GM19395 (cell line): ENCODE data around the gene PXDN.
"Not testable (repeated sequence)": the region's sequence is repeated elsewhere in the genome, so short reads cannot be mapped to it uniquely, and the experiment has no call there.

Source experiments
- ATAC-seq: cut with Tn5 transposase; IDR thresholded peaks from one replicate; pipeline ENCODE4 v1.9.1; 2021; ENCODE audit warnings: mild to moderate bottlenecking, moderate library complexity; ENCODE audit not compliant: unreplicated experiment

Gene PXDN

DNA sequence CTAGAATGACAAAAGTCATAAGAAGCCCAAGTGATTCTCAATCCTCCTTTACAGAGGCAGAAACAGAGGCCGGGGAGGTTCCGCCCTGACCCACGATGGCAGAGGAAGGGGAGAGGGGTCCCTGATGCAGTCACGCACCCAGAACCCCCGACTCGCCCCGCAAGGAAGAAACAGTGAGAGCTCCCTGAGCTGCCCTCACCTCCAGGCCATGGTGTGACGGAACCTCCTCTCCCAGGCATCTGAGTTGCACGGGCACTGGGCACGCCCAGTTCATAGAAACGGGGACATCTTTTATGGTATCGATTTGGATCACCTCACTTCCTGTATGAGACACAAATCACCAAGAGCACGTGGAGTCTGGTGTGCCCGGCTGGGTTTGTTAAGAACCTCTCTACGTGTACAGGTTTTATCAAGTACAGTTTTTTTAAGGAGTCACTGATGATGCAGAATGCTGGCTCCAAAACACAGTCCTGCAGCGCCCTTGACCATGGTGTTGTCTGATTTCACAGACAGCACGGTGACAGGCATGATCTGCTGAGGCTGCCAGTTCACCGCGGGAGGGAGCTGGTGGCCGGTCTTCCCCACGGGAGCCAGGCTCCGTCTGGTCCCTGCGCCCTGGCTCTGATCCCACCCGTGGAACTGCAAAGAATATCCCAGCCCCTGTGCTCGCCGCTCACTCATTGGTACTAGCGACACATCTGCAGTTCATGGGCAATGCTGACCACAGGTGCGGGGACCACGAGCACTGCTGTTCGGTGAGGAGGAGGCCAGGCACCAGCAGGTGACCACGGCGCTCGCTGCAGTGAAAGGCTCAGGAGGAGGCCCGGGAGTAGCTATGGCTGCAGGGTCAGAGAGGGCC, 35.6 kb downstream of the PXDN start:
- no peak for ATAC-seq

DNA sequence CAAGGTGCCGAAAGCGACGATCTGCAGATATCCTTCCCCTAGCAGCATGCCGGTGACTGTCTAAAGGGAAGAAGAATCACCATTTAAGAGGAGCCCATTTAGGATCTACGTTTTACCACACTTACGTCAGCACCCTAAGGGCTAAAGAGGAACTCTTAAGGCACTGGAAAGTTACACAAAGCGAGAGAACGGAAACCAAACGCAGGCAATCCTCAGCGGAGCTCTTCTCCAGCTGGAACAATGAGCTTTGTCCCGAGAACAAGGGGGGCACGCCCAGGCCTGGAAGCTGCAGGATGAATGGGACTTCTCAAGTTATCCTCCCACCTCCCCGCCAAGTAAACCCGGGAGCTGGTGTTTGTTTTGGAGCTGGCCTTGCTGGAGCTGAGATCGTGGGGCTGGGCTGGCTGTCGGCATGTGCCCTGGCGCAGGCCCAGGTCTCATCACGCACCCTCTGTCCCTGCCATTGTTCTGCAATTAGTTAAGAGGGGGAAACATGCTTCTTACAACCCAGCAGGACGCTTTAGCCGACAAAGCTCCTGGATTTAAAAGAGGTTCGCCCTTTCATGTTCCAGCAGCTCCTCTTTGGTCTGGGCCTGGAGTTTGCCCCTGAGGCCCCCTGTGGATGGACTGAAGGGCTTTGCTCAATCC, 36.4 kb downstream of the PXDN start:
- no peak for ATAC-seq

DNA sequence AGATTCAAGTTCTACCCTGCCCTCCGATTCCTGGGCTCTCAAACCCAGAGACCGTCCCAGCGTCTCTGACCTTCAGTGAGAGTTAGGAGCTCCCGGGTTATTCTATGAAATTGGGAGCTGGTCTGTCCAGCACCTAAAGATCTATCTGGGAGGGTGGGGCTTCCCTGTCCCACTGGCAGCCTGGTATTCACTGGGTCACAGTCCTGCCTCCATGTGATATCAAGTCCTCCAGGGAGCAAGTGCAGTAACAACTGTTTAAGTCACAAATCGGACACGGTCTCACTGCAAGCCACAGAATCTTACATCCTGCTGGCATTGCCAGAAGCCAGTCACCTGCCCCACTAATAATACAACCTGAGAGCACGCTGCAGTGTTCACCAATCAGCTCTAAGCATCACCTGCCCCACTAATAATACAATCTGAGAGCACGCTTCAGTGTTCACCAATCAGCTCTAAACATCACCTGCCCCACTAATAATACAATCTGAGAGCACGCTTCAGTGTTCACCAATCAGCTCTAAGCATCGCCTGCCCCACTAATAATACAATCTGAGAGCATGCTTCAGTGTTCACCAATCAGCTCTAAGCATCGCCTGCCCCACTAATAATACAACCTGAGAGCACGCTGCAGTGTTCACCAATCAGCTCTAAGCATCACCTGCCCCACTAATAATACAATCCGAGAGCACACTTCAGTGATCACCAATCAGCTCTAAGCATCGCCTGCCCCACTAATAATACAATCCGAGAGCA, 38.0 kb downstream of the PXDN start:
- not testable (repeated sequence) for ATAC-seq

DNA sequence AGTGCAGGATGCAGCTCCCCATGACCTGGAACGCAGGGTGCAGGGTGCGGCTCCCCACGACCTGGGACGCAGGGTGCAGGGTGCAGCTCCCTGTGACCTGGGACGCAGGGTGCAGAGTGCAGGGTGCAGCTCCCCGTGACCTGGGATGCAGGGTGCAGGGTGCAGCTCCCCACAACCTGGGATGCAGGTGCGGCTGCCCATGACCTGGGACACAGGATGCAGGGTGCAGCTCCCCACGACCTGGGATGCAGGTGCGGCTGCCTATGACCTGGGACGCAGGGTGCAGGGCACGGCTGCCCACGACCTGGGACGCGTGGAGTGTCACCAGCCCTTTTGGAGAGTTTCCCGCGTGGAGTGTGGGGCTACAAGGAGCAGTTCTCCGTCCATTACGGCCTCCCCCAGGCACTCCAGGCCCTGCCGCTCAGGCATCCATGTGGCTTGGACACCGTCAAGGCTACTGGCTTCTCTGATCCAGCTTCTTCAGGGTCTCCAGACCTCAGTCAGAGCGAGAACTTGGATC, 38.7 kb downstream of the PXDN start:
- no peak for ATAC-seq

DNA sequence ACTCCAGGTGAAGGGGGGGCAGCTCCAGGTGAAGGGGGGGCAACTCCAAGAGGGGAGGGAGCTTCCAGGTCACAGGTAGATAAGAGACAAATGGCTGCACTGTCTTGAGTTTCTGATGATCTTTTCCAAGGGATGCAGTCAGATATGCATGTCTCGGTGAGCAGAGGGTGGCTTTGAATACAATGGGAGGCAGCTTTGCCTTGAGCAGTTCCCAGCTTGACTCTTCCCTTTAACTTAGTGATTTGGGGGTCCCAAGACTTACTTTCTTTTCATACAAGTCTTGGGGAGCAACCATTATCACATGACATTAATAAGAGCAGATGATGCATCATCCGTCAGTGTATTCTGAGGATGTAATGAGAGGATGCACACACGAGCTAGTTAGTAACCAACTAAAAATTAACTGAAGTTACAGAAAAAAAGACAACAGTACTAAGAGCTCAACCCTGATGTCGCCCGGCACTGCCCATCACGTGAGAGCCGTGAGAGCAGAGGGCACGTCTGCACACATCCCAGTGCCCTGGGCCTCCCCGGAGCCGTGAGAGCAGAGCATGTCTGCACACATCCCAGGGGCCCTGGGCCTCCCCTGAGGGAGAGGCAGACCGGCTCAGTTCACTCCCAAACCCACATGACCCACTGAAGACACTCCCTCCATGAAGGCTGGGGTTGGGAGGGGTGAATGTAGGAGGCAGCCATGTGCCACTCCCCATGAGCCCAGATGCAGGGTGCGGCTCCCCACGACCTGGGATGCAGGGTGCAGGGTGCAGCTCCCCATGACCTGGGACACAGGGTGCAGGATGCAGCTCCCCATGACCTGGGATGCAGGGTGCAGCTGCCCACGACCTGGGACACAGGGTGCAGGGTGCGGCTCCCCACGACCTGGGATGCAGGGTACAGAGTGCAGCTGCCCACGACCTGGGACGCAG, 39.4 kb downstream of the PXDN start:
- no peak for ATAC-seq

DNA sequence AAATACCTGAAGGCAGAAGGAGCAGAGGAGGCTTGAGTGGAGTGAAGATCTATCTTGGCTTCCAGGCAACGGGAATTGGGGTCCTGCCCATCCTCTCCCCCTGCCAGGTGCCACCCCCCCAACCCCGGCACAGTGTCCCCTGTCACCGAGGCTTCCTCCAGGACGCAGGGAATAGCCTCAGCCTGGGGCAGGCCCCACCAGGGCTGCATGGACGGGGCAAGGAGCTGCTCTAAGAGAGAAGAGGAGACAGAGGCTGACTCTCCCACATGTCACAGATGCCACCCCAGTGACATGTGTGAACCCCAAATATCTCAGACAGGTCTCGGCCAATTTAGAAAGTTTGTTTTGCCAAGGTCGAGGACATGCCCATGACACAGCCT, 42.1 kb downstream of the PXDN start:
- no peak for ATAC-seq

DNA sequence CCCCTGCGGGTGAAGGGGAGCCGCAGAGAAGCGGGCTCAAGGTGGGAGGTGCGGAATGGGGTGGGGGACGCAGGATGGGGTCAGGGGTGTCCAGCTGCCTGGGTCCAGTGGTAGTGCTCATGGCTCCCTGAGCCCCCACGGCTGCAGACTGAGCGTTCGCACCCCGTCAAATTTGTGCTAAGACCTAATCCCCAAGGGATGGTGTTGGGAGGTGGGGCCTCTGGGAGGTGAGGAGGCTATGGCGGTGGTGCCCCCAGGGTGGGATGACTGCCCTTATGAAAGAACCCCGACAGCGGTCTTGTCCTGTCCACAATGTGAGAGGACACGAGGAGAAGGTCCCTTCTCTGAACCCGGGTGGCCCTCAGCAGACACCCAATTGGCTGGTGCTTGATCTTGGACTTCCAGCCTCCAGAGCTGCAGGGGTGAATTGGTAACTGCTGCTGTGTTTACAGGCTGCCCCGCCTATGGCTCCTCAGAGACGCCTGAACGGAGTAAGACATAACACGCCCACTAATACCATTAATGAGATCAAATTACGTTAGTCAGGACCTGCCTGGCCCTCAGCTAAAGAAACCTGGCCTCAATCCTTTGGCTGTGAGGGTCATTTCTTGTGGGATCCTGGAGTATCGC, 42.6 kb downstream of the PXDN start:
- no peak for ATAC-seq

DNA sequence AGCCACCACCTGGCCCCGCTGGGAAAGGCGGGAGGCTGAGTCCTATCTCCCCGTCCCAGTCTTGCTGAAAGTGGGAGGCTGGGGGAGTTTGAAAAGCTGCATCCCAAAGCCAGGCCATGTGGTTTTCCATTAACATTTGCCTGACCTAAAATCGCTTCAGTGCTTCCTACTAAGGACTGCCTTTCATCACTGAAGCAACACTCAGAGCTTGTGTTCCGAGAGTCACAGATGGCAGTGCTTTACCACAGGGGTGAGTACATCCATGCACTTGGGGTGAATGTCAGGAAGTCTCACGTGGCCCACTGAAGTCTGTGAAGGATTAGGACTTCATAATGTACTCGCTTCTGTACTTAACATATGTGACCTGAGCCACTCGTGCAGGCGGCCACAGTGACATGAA, 43.3 kb downstream of the PXDN start:
- ATAC-seq, result no peak

DNA sequence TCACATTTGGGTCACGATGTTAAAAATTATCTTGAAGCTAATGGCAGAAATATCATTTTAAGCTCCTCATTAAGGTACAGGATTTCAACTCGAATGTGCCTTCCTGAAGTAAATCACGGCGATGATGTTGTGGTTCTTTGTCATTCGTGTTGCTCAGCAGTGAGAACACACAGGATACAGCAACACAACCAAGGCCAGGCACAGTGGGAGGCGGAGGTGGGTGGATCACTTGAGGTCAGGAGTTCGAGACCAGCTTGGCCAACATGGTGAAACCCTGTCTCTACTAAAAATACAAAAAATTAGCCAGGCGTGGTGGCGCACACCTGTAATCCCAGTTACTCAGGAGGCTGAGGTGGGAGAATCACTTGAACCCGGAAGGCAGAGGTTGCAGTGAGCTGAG, 43.9 kb downstream of the PXDN start:
- ATAC-seq, result not testable (repeated sequence)

DNA sequence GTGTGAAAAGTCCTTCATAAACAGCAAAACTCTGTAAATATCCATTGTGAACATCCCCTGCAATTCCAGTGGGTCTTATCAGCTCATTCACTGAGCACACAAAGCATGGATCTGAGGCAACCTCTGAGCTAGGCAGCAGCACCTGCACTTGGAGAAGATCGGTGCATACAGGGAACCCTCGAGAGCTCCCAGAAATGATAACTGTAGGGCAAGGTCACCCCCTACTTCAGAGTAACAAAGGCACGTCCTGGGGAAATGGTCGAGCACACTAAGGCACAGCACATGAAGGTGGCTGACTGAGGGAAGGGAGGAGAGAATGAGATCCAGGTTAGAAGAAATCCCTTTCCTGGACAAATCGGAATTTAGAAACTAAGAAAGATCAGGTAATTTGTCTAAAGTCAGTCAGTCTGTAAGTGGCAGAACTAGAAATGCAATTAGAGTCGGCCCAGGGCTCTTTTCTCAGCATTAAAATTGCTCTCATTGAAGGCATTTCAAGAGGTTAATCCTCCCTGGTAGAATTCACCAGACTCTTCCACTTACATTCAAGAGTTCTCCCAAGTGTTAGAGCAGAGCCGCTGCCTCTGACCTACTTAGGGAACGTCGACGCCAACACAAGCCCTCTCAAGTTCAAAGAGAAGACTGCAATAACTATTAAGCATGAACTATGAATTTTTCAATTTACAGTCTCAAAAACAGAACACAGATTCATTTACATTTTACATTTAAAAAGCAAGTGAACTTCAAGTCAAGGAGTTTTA, 45.9 kb downstream of the PXDN start:
- no peak for ATAC-seq

DNA sequence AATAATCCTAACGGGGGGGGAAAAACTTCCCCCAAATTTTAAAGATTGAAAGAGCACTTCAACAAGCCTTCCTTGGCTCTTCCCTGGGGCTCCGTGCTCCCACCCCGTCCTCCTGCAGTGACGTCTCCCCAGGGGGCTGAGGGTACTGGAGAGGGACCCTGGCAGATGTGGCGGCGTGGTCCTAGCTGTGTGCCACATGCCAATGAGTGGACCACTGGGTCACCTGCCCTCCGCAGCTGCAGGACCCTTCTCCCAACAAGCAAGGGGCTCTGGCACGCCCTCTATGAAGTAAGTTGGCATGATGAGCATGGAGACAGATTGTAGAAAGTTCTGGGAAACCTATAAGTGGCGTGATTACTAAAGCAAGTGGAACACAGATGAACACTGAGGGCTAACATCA, 46.7 kb downstream of the PXDN start:
- ATAC-seq, result no peak

DNA sequence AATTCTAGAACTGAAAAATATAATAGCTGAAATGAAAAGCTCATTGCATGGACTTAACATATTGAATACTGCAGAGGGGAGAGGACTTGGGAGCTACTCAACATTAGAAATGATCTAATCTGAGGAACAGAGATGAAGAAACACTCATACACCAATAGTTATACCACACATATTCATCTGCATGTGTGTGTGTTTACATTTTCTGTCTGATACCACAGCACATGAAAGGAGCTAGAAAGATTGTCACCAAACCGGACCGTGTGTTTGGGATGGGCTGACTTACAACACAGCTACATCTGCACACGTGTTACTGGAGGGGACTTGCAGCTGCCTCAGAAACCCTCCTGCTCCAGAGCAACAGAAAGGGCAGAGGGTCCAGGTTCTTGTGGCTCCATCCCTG, 47.8 kb downstream of the PXDN start:
- ATAC-seq, result no peak

DNA sequence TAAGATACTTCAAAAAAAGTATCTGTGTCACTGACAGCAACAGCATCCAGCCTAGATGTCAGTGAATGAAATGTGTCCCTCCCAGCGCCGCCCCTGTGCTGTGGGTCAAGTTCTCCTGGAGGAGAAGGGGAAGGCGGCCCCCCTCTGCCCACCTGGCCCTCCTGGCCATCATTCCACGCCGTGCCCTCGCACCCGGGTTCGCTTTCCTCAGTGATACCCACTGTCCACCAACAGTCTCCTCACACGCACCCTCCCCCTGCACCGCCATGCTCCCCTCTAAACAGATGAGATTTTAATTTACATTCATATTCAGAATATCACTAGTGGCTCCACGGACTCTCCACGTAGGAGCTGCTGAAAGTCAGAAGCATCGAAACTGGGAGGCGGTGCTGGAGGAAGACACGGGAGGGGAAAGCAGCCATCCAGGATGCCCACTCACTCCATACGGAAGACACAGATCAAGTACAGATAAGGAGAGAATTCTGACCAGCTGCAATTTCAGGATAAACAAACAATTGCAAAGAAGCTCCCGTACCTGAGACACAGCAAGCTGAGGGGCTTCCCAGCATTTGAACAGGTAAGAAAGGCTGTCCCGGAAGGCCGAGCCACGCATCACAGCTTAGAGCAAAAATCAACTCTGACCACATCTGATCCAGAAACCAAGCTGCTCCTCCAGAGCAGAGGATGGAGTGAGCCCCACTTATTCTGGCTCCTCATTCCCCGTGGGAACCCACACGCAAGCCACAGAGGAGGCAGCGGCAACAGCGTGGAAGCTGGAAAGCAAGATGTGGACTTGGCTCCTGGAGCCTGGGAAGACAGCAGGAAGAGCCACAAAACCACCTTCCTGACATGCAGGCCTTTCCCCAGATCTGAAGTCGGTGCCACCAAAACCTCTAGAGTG, 49.7 kb downstream of the PXDN start:
- ATAC-seq, result no peak

DNA sequence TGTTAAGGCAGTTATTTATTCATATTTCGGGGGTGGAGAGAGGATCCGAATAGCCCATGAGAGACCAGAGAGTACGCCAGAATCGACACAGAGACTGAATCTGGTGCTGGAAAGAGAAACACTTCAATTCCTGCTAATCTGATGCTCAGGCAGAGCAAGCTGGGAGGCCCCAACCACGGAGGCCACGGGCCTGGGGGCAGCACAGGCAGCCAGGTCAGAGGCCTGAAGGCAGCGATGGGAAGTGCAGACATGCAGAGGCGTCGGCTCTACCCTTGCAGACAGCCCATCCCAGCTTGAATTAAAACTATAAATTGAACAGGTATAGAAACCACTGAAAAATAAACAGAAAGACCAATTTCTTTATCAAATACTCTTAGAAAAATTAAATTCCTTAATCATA, 50.6 kb downstream of the PXDN start:
- ATAC-seq, result no peak

DNA sequence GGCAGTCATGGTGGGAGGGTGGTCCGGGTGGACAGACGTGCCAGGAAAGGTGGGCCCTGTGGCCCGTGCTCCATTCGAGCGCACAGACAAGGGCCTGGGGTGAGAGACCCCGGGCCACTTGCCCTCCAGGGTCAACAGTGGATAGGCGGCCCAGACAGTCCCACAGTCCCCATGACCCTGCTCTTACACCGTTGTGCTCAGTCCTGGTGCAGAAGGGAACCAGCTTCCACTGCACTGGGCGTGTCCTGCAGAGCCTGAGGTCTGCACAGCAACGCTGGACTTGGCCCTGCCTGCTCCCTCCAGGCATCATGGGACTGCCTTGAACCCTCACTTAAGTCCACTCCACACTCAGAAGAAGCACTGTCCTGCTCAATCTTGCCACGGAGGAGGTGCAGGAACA, 52.0 kb downstream of the PXDN start:
- ATAC-seq, result no peak

DNA sequence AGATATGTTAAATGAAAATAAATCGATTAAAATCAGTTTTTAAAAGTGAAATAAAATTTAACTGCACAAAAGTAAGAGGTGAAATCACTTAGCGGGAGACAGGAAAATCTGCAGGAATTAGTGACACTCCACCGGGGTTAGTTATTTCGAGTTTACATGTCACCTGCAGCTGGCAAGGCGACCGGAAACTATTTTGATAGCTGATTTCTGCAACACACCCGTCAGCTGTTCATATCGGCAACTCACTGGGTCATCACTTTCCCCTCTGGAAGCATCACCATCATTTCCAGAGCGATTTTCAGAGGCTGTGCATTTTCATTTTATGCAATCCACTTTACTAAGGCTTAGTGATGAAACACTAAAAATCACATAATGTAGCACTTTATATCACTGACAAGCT, 52.9 kb downstream of the PXDN start:
- no peak for ATAC-seq

DNA sequence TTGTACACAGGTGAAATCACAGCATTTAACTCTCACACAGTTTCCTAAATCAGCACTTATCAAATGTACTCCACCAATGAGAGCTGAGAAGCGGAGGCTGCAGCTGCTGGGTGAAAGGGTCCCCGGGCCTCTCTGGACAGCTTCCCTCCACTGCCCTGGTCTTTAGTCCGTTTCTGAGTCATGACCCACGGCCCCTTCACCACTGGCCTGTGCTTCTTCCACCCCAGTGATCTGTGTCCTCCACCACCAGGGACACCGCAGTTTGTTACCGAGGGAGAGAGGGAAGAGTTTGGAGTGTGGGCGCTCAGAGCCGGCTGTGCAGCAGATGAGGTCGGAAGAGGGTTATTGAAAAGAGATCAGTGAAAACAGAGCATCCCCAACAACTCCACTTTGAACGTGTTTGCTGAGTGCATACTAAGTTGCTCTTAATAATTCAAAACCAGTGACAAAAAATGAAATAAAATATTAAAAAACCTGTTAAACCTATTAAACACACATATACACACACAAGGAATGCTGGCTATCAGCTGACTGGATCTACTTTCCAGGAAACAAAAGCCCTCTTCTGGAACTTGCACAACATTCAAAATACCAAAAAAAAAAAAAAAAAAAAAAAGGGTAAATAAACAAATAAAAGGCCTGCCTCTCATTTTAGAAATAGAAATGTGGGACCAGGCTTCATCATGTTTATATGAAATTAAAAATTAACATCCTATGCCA, 54.1 kb downstream of the PXDN start:
- ATAC-seq, result no peak

DNA sequence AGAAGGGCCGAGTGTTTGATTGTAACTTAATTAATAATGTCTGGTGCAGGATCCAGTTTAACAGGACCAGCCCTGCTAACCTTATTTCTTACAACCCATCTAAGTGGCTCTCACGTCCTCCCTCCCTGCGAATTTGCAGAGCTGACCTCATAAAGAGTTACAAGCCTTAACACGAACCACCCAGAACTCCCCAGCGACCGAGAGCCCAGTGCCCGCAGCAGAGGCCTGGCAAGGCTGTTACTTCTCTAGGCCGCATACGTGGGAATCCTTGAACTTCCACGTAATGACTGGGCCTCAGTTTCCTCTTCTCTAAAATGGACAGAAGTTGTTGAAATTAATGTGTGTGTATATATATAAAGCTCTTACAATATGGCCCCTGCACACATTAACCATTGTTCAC, 55.5 kb downstream of the PXDN start:
- no peak for ATAC-seq
